HG02763 (cell line): ENCODE results near the gene NCF4.

Experiments
- ATAC-seq: cut with Tn5 transposase; IDR thresholded peaks from one replicate; pipeline ENCODE4 v1.9.1; 2021; ENCODE audit warnings: mild to moderate bottlenecking, moderate library complexity; ENCODE audit not compliant: unreplicated experiment

The NCF4 gene

DNA sequence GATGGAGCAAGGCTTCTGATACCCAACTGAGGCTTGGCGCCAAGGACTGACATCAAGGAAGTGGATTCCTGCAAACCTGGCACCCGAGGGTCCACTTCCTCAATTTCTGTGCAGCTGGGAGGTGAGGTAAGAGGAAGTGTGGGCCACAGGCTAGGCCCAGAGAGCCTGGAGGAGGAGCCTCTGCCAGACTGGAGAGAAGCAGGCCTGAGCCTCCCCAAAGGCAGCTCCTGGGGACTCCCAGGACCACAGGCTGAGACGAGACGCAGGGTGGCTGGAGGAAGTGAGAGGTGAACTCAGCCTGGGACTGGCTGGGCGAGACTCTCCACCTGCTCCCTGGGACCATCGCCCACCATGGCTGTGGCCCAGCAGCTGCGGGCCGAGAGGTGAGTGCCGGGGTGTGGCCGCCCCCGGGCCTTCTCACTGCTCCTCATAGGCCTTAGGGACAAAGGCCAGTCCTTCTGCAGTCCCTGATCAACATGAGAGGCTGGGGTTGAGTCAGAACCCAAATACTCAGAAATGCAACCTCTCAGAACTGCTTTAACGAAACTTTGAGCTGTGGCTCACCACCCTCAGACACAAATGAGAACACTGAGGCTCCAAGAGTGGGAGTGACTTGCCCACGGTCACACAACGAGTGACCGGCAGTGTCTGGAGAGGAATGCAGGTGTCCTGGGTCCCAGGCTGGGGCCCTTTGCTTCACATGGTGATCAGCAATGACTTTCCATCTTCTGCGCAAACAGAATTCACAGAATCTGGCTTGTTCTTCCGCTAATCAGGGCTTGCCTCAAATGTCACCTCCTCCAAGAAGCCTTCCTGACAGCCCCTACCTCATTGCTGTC, at the start of gene NCF4:
Gene NCF4 (plus strand): TSS at position 186 of the 839 bp plus-strand sequence. CDS start 166 bp downstream, at position 352.
- ATAC-seq: peak; percentile 61

DNA sequence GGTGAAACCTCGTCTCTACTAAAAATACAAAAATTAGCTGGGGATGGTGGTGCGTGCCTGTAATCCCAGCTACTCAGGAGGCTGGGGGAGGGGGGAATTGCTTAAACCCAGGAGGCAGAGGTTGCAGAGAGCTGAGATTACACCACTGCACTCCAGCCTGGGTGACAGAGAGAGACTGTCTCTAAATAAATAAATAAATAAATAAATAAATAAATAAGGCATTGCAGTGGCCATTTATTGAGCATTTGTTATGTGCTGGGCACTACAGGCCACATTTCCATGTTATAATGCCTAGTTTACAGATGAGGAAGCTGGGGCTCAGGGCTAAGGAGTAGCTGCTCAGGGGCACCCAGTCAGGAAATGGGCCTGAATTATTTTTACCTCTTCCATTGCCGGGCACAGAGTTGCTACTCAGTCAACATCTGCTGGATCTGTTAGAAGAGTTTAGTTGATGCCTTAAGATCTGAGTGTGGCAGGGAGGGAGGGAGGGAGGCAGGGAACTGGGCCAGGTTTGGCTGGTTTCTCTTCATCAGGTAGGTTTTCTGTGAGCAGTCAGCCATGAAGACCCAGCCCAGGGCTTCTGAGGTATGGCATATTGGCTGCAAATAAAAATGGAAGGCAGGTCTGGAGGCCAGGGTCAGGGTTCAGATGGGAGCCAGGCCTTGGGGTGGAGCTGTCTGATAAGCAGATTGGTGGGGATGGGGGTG, 49.6 kb upstream of the NCF4 start:
- ATAC-seq: no peak

DNA sequence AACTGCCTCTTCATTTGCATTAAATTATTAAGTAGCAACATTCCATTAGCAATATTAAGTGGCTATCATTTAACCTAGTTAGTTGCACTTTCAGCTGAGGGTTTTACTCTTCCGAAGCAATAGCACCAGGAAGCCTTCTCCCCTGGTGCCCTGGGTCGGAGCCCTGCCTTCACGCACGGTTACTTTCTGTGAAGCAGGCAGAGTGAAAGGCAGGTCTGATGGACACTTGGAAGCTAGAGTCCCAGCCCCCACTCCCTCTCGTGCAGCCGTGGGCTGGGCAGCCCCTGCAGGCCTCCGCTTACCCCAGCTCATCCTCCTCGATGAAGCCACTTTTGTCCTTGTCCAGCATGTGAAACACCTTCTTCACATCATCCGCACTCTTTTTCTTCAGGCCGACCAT, 46.0 kb upstream of the NCF4 start:
- ATAC-seq: no peak

DNA sequence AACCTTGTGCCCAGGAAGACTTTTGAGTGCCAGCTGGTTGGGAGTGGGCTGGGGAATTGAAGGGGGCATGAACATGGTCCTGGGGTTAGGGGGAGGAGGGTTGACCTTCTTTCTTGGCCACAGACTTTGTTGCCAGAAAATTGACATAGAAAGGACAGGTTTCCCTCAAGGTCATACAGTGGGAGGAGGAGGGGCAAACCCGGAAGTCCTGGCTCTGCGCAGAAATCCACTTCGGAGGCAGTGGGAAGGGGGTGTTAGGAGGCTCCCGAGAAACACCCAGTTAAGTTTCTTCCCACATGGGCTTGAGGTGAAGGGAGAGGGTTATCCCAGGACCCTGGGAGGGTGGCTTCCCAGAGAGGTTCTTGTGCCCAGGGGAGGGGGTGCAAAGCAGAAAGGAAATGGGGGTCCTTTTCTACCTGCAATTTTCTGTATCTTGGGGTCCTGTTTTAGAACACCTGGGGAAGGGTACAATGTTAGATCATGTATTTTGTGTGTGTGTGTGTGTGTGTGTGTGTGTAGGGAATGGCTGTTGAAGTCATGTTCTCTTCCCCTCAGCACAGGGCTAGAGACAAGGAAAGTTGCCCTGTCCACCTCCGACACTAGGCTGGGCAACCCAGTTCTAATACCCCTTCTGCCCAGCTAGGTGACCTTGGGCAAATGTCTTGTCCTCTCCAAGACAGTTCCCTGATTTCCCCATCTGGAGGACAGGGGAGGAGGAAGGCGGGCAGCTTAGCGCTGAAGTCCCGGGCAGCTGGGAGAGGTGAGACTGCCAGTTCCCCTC, 45.1 kb upstream of the NCF4 start:
- ATAC-seq: no peak

- no peak for ATAC-seq
Measured at GRCh38 chr22:36816339-36816635, 44.5 kb upstream of the NCF4 start.

DNA sequence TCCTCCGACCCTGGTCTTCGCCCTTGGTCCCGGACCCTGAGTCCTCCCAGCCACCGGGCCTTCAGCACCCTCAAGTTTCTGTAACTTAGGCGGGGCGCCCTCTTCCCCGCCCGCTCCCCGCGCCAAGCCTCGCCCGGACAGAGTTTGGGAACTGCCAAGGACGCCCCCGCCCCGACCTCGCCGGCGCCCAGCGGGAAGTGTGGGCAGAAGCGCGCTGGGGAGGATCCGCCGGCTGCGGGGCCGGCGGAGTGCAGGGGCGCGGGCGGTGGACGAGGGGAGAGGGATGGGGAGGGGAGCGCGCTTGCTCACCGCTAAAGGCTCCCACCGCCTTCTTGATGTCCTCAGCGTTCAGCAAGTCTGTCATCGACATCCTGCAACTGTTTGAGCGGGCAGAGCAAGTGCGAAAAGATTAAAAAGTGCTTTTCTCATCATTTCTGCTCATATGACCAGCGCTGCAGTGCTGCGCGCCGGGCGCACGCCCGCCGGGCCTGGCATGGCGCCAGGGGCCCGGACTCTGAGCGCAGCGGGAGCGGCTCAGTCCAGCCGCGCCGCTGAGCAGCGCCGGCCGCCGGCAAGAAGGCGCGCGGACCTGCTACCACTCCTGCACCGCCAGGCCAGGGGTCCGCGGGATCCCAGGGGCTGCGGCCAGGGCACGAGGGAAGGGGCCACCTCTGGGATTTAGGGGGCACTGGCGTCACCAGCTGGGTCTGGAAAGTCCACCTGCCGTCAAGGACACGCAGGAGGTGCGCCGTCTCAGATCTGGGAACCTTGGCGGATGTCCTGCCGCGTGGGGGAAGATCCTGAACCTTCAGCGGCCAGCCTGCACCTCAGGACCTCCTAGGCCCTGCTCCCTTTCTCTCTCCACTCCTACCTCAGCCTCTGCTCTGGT, 43.9 kb upstream of the NCF4 start, which contains the start of gene PVALB:
Gene PVALB (minus strand): TSS at position 400 of the 889 bp plus-strand sequence. CDS start 30 bp downstream, at position 370.
- no peak for ATAC-seq

- no peak for ATAC-seq
Measured at GRCh38 chr22:36817525-36817848, 43.3 kb upstream of the NCF4 start.

GRCh38 chr22:36818010-36818642, 42.7 kb upstream of the NCF4 start:
- ATAC-seq: no peak

GRCh38 chr22:36819112-36819511, 41.7 kb upstream of the NCF4 start:
- no peak for ATAC-seq

DNA sequence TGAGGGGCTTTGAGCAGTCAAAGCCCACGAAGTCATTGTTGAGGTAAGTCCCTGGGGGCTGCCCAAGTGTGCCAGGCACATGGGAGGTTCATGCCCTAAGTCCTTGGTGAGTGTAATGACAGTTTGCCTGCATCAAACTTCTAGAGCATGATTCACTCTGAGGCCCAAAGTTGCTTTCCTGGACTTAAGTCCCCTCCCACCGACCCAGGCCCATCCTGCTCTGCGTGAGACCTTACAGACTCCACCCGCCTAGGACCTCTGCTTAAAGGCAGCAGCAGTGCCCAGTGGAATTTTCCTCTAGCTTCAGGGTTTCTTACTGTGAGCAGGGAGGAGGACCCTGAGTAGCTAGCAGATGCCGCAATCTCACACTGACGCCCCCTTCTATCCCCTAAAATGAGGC, 38.2 kb upstream of the NCF4 start:
- no peak for ATAC-seq

DNA sequence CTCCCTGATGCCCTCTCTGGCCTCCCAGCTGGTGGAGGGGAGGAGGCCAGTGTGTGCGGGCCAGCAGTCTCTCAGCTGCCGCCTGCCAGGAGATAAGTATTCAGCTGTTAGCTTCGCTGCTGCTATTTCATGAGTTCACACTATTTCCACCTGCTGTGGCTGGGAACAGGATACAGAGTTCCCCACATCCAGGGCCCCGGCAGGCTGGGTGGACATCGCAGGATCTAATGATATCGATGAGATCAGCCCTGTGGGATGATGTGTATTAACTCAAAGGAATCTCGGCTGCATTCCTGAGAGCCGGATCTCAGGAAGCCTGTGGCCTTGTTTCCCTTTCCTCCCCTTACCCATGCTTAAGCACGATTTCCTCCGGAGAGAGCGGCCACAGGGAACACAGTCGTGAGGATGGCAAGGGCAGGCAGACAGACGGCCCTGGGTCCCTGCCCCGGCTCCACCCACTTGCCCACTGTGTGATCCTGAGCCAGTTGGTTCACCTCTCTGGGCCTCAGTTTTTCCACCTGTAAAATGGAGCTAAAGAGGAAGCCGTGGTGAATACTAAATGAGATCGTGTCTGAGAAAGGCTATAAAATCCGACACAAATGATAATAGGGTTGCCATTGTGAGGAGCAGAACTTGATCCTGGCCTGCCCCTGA, 37.5 kb upstream of the NCF4 start:
- ATAC-seq: no peak

- ATAC-seq: no peak
Measured at GRCh38 chr22:36824655-36825054, 36.2 kb upstream of the NCF4 start.

DNA sequence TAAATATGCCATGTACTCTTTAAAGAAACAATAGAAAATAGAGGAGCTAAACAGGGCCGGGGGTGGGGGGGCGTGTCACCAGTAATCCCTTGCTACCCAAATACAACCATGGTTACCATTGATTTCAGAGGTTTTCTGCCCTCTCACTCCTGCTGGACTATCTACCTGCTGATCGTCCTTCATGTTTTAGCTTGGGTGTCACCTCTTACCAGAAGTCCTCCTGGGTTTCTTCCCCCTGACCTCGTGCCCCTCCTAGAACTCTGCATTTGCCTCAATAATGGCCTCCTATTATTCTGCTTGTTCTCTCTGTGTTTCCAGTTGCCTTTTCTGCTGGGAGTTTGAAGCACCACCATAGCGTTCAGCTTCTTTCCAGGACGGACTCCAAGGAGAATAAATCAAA, 34.5 kb upstream of the NCF4 start:
- ATAC-seq: no peak

GRCh38 chr22:36828815-36829214, 32.0 kb upstream of the NCF4 start:
- no peak for ATAC-seq

- ATAC-seq: no peak
Measured at GRCh38 chr22:36829370-36830002, 31.3 kb upstream of the NCF4 start.

DNA sequence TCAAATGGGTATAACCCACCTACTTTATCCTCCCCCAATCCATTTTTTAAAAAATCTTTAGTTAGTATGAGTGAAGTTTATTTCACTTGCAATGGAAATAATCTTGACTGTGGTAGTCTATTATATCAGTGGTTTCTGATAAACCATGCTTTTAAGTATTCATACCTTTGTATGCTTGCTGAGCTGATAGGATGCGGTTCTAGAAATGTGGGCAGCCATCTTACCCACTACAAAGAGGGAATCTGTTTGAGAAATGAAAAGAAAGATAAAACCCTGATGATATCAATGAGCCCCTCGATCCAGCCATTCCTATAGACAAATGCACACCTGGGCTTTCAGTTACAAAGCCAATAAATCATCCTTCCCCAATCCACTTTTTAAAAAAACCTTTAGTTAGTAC, 30.2 kb upstream of the NCF4 start:
- no peak for ATAC-seq

GRCh38 chr22:36831206-36831605, 29.6 kb upstream of the NCF4 start:
- no peak for ATAC-seq

DNA sequence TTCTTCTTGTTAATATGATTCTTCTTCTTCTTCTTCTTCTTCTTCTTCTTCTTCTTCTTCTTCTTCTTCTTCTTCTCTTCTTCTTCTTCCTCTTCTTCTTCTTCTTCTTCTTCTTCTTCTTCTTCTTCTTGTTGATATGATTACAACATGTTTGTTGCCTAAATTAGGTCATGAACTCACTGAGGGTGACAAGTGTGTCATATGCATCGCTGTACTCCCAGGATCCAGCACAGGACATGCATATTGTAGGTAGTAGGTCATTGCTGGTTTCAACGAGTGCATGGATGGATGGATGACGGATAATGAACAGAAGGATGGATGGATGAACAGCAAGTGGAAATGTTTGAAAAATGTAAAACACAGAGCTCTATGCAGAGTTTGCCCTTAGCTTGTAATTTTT, 29.1 kb upstream of the NCF4 start:
- ATAC-seq: no peak

DNA sequence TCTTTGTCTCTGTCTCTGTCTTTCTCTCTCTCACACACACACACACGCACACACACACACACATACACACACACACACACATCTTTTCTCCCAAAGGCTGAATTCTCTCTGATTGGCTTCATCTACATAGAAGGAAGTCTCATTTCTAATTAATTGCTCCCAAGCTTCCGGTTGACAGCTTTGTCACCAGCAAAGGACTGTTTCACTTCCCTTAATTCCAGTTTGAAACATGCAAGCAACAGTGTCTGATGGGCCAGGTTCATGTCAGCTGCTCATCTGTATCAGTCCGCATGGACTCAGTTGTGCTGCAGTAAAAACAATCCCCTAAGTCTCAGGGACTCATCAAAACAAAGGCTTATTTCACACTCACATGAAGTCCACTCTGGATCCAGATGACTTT, 27.7 kb upstream of the NCF4 start:
- ATAC-seq: no peak
